Suppressor macrophage treated with lipopolysaccharide for 4 hours (primary cell): ENCODE measurements around the gene ACTR8.
"Not testable (repeated sequence)": the region's sequence is repeated elsewhere in the genome, so short reads cannot be mapped to it uniquely, and the experiment has no call there.

Experiments
- DNase-seq: peaks from one replicate; pipeline ENCODE4 v3.0.0-alpha.2; 2020

The ACTR8 gene, protein sequence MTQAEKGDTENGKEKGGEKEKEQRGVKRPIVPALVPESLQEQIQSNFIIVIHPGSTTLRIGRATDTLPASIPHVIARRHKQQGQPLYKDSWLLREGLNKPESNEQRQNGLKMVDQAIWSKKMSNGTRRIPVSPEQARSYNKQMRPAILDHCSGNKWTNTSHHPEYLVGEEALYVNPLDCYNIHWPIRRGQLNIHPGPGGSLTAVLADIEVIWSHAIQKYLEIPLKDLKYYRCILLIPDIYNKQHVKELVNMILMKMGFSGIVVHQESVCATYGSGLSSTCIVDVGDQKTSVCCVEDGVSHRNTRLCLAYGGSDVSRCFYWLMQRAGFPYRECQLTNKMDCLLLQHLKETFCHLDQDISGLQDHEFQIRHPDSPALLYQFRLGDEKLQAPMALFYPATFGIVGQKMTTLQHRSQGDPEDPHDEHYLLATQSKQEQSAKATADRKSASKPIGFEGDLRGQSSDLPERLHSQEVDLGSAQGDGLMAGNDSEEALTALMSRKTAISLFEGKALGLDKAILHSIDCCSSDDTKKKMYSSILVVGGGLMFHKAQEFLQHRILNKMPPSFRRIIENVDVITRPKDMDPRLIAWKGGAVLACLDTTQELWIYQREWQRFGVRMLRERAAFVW

DNA sequence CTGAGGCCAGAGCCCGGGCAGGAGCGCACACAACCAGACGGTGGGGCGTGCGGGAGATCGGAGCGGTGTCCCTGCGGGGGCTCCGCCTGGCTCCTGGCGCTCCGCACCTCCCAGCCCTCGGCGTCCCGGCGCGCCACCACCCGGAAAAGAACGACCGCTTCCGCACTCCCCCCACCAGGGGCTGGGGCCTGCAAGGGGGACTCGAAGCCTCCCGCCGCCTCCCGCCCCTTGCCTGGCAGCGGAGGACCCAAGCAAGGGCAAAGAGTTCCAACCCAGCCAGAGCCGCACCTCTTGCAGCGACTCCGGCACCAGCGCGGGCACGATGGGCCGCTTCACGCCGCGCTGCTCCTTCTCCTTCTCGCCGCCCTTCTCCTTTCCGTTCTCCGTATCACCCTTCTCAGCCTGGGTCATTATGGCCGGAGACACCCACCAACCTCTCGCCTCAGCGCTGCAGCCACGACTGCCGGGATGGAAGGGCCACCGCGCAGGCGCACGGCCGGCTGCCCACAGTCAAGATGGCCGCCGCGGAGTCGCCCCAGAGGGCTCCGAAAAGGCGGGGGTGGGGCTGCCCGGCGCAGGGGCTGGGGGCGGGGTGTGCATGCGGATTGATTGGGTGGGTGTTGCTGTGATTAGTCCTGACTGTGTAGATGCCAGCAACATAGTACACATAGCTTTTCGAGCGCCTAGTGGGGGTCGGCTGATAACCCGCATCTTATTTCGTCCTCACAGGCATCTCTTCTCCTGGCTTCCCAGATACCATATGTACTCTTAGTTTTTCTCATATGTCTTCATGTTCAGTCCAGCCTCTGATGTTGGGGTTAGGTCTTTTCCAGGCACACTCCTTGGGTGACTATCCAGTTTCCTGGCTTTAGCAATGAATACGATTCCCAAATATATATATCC is at the start of gene ACTR8:
ACTR8 (minus strand) TSS at position 462 of the 903 bp plus-strand sequence; CDS start at position 411, 51 bp downstream.
- peak; percentile 90 for DNase-seq

DNA sequence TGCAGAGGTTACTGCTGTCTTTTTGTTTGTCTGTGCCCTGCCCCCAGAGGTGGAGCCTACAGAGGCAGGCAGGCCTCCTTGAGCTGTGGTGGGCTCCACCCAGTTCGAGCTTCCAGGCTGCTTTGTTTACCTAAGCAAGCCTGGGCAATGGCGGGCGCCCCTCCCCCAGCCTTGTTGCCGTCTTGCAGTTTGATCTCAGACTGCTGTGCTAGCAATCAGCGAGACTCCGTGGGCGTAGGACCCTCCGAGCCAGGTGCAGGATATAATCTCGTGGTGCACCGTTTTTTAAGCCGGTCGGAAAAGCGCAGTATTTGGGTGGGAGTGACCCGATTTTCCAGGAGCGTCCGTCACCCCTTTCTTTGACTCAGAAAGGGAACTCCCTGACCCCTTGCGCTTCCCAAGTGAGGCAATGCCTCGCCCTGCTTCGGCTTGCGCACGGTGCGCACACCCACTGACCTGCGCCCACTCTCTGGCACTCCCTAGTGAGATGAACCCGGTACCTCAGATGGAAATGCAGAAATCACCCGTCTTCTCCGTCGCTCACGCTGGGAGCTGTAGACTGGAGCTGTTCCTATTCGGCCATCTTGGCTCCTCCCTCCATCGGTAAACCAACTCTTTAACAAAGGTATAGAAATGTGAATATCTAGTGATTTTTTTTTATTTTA is 45.4 kb upstream of the ACTR8 start:
- not testable (repeated sequence) for DNase-seq

DNA sequence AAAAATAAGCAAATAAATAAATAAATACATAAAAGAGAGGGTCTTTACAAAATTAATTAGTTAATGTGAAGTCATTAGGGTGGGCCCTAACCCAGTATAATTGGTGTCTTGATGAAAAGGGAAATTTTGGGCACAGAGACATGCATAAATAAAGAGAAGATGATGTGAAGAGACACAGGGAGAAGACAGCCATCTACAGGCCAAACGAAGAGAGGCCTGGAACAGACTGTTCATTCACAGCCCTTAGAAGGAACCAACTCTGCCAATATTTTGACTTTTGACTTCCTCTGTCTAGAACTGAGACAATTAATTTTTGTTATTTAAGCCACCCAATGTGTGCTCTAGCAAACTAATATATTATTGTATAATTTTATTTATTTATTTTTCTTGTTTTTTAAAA is 39.3 kb upstream of the ACTR8 start:
- DNase-seq = peak; percentile 13

DNA sequence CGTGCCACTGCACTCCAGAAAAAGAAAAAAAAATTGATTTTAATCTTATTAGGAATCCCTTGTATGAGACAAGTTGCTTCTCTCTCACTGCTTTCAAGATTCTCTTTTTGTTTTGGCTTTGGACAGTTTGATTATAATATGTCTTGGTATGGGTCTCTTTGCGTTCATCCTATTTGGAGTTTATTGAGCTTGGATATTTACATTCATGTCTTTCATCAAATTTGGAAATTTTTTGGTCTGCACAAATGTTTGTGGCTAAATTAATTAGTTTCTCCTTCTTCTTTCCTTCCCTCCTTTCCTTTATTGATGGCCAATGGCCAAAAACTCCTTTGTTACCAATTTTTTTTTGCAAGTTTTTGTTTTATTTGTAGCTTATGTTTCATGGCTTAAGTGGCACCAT is 37.8 kb upstream of the ACTR8 start:
- no peak for DNase-seq

DNA sequence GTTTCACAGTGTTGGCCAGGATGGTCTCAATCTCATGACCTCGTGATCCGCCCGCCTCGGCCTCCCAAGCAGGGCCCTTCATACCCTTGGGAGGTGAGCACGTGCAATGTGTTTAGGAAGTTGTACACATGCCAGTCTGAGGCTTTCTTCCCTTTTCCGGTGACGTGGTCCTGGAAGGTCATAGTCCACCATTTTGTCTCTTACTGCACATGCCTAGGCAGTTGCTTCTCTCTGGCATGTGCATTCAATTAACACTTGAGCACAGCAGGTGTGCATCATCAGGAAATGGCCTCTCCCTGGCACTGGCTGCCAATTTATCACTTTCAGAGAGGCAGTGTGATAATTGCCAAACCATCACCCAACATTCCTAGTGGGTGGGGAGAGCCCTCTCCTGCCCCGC is 31.4 kb upstream of the ACTR8 start:
- no peak for DNase-seq

DNA sequence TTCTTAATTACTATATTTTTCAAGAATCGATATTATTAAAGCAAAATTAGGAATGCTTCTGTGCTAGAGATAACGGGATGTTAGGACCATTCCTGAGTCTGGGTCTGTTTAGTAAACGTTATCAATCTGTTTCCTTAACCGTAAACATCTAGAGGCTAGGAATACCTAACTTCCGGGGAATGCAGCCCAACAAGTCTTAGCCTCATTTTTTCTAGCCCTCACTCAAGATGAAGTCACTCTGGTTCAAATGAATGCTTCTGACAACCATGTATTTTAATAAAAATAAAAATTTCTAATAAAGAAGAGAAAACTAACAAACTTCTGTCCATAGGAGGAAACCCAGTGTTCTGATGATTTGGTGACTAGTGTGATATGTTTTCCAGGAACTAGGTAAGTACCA is 20.8 kb upstream of the ACTR8 start:
- no peak for DNase-seq

DNA sequence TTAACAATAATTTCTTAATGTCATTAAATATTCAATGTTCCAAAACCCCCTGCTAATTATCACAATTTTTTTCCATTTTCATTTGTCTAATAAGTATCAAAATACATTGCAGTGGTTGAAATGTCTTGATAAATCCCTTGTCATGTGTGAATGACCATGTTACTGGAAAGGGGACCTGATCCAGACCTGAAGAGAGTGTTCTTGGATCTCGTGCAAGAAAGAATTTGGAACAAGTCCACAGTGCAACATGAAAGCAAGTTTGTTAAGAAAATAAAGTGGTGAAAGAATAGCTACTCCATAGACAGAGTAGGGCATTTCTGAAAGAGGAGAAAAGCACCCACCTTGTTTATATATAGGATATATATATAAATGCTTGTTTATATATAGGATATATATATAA is 20.1 kb upstream of the ACTR8 start:
- DNase-seq = no peak

DNA sequence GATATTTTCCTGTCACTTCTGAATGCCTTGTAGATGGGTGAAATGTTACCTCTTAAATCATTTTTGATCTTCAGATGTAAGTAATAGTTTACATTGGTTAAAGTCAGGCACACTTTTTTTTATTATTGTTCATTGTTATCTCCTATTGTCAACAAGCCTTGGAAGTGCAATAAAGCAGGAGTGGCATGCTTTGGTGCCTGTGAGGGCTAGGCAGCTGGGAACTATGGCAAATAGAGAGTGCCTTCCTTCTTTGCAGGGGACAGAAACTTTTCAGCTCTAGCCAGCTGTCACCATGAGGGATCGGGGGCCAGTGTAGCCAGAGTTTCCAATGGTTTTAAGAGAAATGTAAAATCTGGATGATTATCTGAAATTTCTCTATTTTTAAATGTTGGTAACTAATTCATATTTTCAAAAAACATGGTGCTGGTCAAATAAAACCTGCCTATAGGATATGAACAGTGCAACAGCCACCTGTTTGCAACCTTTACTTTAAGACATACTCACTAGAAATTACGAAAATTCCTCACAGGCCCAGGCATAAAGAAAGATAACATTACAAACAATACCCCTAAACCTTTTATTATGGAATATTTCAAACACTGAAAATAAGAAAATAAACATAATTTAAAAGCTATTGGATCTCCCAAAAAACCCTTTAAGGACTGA is 18.8 kb upstream of the ACTR8 start:
- no peak for DNase-seq

DNA sequence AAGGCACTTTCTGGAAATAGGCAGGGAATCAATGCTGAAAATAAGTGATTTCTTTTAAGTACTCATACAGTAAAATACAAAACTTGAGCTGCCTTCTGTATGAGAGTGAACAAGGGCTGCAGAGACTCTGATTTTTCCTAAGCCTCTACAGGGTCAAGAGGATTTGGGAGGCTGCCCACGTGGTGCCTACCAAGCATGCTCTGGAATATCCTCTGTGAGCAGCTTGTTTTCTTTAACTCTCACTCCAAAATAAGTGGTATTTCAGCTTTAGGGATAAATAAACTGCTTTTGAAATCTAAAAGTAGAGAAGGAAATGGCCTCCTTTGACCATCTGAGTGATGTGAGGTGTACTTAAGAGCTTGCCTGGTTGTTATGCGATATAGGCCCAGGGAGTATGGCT is 17.8 kb upstream of the ACTR8 start:
- no peak for DNase-seq

DNA sequence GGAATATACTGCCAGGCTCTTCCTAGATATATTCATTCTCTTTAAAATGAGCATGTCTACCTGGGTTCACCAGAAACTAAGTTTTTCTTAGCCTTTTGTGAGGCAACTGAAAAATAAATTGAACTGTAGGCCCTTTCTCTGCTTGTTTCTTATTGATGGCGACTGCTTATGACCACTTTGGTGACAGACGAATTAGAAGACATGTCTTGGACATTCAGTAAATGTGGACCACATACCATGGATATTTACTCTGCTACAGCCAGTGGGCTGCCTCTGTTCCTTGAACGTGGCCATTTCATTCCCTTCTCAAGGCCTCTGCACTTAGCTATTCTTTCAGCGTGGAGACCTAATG is 10.3 kb upstream of the ACTR8 start:
- no peak for DNase-seq

DNA sequence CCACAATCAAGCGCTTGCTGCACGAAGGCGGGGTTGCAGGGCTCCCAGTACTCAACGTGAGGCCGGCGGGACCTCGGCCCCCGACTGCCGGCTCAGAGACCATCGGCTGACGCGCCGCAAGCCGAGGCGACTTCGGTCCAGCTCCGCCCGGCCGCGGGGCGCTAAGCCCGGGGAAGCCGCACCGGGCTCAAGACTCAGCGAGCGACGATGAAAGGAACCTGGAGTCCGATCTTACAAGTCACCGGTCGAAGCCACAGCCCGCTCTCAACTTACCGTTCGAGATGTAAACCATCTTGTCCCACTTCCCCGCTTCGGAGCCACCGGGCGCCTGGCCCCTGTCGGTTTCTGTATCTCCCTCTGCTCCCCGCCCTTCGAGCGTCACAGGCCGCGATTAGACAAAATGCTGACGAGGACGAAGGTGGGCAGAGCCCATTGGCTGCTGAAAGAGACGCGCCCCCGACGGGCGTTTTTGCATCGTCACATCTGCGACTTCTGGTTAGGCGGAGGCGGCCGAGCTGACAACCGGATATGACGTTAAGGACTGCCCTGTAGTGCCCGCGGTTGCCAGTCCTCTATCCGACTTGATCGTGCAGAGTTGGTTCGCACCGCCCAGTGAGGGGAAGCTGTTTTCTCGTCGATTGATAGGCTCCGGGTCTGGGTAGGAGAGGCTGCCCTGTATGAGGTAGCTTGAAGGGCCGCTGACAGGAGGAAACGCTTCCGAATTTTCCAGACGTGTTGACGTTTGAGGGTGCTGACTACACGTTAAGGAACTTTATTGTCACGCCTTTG is 9.7 kb upstream of the ACTR8 start, which contains the start of gene SELENOK:
SELENOK (minus strand) TSS at position 363 of the 789 bp plus-strand sequence.
- DNase-seq = peak; percentile 100

DNA sequence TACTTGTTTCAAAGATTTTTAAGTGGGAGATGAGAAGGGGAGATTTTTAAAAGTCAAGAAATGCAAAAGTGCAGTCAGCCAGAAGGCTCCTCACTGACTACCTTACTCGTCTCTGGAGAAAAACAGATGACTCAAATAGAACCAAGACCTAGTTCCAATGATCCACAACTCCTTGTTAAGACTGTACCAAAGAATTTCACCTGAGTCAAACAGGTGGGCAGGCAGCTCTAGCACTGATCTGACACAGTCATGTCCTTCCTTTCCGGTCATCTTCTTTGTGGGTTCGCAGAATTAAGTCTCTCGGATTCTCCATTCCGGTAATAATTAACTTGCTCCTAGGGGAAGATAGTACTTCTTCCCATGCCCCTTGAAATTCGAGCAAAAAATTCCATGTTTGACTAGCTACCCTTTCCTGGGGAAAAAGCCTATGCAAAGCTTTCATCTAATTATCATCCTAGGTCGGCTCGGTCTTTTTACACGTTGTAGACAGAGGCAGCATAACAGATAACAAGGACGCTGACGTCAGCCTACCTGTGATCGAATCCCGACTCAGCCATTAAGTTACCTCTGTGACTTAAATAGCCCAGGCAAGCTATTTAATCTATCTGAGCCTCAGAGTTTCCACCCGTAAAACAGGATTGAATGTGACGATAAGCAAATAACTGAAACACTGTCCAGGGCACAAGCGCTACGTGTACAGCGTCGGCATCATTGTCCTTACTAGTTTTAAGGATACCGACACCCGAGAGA is 8.9 kb upstream of the ACTR8 start:
- DNase-seq = peak; percentile 6

DNA sequence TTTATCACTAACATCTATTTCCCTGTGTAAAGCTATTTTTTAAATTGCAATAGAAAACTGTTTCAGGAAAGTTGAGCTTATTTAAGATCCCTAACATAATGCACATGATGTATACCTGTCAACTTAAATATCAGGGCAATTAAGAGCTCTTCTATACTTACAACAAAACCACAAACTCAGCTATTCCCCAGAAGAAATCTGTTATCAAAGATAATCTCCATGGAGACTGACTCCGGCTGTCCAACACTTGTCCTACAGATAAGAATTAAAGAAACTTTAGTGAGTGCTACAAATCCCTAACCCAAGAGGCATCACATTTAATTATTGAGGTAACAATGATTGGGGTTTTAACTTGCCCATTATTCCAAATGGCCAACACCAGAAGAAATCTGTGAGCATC is 6.3 kb upstream of the ACTR8 start:
- DNase-seq = no peak

DNA sequence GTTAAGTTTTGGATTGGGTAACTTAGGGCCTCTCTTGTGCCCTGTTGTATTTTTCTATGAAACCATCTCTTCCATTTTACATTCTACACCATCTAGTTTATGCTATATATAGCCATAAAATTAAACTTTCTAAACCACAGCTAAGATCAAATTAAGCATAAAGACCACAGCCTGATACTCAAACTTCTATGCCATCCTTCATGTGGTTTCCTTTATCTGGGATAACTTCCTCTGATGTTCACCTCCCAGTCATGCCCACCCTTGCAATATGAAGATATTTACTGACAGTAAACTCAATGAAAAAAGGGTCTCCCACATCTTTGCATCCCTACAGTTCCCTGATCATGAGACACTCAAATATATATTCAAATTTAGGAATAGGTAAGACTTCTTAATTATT is 5.5 kb upstream of the ACTR8 start:
- DNase-seq = no peak

DNA sequence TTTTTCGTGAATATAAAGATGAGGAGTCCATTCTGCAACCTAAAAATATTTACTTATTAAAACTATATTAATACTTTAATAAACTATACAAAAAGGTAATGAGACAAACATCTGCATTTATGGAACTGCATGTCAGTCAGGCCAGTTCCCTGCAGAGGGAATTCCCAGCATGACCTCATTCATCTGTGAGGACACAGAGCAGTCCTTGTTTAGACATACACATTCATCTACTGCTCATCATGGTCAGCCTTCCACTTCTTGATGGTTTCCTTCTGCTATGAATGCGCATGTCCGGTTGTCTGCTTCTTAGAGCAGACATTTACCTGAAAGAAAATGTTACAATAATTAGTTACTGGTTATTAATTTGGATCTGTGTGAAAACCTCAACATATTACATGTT is 3.3 kb upstream of the ACTR8 start:
- peak; percentile 66 for DNase-seq

DNA sequence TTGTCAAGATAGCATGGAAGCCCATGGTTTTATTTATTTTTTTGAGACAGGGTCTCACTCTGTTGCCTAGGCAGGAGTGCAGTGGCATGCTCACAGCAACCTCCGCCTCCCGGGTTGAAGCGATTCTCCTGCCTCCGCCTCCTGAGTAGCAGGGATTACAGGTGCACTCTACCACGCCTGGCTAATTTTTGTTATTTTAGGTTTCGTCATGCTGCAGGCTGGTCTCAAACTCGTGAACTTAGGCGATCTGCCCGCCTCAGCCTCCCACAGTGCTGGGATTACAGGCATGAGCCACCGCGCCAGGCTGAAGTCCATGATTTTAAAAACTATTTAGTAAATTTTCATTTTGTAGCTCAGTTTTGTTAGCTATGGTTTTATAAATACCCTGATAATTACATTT is 2.7 kb upstream of the ACTR8 start:
- DNase-seq = no peak

DNA sequence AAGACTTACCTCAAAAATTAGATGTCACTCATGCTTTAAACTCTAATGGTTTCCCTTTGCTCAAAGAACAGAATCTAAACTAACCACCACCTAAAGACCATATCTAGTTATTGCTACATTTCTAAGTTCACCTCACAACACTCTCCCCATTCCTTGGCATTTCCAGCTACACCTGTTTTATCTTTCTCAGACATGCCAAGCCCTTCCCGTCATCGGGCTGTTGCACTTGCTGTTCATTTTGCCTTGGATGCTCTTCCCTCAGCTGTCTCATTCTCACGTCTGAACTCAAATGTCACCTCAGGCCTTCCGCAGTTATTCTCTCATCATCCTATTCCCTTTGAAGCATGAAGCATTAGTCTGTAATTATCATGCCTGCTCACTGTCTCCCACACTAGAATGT is 1.1 kb upstream of the ACTR8 start:
- no peak for DNase-seq

DNA sequence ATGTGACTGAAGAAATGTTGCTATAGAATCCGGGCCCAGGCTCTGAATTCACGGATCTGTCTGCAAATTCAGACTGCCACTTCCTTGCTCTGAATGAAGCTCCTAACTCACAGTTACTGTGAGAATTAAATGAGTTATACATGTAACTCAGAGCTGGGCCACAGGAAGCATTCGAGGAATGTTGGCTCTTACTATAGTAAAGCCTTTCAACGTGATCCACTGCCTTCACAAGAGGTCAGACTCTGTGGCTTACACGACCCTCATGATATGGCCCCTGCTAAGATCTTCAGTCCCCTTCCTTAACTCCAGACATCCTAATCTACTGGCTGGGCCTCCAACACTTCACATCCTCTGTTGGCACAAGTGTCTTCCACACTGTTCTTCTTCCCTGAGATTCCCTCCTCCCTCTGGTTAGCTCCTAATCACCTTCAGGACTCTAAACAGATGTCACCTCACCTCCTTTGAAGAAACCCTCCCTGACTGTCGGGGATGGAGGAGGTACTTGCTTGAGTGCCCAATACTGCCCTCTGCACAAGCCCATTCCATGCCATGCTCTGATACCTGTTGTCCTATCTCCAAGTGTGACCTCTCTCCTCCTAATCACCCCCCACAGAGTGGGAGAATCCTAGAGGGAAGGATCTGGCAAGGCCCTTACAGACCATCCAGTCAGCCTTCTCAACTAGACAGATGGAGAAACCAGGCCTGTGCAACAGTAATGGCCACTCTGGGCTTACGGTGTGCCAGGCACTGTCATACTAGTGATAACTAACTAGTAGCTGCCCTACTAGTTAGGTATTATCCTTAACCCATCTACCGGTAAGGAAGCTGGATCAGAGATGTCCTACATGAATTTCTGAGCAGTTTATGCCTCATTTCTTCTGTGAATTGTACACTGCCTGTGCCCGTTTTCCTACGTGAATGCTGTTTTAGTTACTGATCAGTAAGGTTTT is 1.3 kb downstream of the ACTR8 start:
- no peak for DNase-seq

DNA sequence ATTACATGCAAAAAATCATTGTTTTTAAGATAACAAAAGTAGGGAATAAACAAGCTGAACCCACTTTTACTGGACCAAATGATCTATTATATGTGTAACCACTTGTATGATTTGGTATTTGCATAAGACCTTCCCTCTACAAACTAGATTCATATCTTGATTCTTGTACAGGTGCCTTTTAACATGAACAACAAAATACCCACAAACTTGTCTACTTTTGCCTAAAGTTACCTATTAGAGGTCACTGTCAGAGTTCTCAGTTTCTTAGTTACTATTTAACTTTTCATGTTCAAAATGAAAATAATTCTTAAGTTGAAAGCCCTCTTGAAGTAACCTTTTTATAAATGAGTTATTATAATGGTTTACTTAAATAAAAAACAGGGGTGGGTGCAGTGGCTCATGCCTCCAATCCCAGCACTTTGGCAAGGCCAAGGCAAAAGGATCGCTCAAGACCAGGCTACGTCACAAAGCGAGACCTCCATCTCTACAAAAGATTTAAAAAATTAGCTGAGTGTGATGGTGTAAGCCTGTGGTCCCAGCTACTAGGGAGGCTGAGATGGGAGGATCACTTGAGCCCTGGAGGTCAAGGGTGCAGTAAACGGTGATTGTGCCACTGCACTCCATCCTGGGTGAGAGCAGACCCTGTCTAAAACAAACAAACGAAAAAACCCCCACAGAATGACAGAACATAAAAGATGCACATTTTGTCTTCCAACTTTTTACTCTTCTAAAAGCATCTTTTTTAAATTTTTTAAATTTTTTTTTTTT is 16.0 kb downstream of the ACTR8 start:
- DNase-seq = no peak
